OCI-LY3 (cell line): ENCODE data around the gene TERC.
"Not testable (repeated sequence)": the region's sequence is repeated elsewhere in the genome, so short reads cannot be mapped to it uniquely, and the experiment has no call there.

Experiments used
- EZH2phosphoT487 ChIP-seq: fragments of 200-600 bp; shearing (Covaris generic); IDR thresholded peaks from 2 replicates; pipeline ENCODE4 v1.6.1; 2018; ENCODE audit warnings: antibody characterized with exemption, mixed run types, low read depth
- TF ChIP-seq, protein P1 (sequence below): fragments of 200-600, 300-600 bp; sonication (generic); IDR thresholded peaks from 2 replicates; pipeline ENCODE4 v1.5.1; 2014; ENCODE audit warnings: antibody characterized with exemption, low read length, low read depth

DNA sequence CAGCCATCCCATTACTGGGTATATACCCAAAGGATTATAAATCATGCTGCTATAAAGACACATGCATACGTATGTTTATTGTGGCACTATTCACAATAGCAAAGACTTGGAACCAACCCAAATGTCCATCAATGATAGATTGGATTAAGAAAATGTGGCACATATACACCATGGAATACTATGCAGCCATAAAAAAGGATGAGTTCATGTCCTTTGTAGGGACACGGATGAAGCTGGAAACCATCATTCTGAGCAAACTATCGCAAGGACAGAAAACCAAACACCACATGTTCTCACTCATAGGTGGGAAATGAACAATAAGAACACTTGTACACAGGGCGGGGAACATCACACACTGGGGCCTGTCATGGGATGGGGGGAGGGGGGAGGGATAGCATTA, 46.4 kb downstream of the TERC start:
- TF ChIP-seq, protein P1, sequence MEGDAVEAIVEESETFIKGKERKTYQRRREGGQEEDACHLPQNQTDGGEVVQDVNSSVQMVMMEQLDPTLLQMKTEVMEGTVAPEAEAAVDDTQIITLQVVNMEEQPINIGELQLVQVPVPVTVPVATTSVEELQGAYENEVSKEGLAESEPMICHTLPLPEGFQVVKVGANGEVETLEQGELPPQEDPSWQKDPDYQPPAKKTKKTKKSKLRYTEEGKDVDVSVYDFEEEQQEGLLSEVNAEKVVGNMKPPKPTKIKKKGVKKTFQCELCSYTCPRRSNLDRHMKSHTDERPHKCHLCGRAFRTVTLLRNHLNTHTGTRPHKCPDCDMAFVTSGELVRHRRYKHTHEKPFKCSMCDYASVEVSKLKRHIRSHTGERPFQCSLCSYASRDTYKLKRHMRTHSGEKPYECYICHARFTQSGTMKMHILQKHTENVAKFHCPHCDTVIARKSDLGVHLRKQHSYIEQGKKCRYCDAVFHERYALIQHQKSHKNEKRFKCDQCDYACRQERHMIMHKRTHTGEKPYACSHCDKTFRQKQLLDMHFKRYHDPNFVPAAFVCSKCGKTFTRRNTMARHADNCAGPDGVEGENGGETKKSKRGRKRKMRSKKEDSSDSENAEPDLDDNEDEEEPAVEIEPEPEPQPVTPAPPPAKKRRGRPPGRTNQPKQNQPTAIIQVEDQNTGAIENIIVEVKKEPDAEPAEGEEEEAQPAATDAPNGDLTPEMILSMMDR = not testable (repeated sequence)
- not testable (repeated sequence) for TF ChIP-seq EZH2phosphoT487
